ENCODE results near the gene TNRC6B.

DNA sequence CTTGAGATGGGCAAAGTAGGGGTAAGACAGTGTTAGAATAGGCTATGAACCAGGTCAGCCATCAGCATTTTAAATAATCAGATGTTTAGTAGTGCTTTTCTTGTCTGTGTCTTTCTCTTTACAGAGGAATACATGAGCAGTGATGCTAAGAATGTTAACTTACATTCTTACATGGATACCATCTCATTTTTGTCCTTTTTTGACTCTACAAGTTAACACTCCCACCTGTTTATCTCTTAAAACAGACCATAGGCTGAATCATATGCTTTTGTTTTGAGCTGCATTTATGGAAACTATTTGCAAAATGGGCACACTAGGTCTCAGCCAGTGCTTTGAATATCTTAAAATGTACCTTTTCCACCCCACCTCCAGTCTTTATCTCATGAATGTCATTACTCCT lies 143.0 kb downstream of the TNRC6B start:
- TF ChIP-seq, protein P1, sequence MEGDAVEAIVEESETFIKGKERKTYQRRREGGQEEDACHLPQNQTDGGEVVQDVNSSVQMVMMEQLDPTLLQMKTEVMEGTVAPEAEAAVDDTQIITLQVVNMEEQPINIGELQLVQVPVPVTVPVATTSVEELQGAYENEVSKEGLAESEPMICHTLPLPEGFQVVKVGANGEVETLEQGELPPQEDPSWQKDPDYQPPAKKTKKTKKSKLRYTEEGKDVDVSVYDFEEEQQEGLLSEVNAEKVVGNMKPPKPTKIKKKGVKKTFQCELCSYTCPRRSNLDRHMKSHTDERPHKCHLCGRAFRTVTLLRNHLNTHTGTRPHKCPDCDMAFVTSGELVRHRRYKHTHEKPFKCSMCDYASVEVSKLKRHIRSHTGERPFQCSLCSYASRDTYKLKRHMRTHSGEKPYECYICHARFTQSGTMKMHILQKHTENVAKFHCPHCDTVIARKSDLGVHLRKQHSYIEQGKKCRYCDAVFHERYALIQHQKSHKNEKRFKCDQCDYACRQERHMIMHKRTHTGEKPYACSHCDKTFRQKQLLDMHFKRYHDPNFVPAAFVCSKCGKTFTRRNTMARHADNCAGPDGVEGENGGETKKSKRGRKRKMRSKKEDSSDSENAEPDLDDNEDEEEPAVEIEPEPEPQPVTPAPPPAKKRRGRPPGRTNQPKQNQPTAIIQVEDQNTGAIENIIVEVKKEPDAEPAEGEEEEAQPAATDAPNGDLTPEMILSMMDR (conservative IDR thresholded peaks at IDR 0.05; ENCODE audit: low read depth in 2 of 2) = no peak
- TF ChIP-seq POLR2AphosphoS5 (IDR thresholded peaks at IDR 0.05; ENCODE audit: low read depth) = no peak
- no peak for TF ChIP-seq CREB1 (CRISPR knock-in tag; IDR thresholded peaks at IDR 0.05; ENCODE audit: low read depth)
- TF ChIP-seq ZNF114 (CRISPR knock-in tag; IDR thresholded peaks at IDR 0.05) = no peak
- TF ChIP-seq, protein P2, sequence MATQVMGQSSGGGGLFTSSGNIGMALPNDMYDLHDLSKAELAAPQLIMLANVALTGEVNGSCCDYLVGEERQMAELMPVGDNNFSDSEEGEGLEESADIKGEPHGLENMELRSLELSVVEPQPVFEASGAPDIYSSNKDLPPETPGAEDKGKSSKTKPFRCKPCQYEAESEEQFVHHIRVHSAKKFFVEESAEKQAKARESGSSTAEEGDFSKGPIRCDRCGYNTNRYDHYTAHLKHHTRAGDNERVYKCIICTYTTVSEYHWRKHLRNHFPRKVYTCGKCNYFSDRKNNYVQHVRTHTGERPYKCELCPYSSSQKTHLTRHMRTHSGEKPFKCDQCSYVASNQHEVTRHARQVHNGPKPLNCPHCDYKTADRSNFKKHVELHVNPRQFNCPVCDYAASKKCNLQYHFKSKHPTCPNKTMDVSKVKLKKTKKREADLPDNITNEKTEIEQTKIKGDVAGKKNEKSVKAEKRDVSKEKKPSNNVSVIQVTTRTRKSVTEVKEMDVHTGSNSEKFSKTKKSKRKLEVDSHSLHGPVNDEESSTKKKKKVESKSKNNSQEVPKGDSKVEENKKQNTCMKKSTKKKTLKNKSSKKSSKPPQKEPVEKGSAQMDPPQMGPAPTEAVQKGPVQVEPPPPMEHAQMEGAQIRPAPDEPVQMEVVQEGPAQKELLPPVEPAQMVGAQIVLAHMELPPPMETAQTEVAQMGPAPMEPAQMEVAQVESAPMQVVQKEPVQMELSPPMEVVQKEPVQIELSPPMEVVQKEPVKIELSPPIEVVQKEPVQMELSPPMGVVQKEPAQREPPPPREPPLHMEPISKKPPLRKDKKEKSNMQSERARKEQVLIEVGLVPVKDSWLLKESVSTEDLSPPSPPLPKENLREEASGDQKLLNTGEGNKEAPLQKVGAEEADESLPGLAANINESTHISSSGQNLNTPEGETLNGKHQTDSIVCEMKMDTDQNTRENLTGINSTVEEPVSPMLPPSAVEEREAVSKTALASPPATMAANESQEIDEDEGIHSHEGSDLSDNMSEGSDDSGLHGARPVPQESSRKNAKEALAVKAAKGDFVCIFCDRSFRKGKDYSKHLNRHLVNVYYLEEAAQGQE (IDR thresholded peaks at IDR 0.05; ENCODE audit: unreplicated experiment) = no peak
- TF ChIP-seq EZH2 (IDR thresholded peaks at IDR 0.05; ENCODE audit: low read depth, unreplicated experiment) = no peak
- TF ChIP-seq, protein P3, sequence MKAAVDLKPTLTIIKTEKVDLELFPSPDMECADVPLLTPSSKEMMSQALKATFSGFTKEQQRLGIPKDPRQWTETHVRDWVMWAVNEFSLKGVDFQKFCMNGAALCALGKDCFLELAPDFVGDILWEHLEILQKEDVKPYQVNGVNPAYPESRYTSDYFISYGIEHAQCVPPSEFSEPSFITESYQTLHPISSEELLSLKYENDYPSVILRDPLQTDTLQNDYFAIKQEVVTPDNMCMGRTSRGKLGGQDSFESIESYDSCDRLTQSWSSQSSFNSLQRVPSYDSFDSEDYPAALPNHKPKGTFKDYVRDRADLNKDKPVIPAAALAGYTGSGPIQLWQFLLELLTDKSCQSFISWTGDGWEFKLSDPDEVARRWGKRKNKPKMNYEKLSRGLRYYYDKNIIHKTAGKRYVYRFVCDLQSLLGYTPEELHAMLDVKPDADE (IDR thresholded peaks at IDR 0.05) = no peak
- TF ChIP-seq EZH2phosphoT487 (IDR thresholded peaks at IDR 0.05; ENCODE audit: unreplicated experiment) = no peak
- no peak for TF ChIP-seq JUNB (IDR thresholded peaks at IDR 0.05; ENCODE audit: unreplicated experiment)
- TF ChIP-seq NANOG (IDR thresholded peaks at IDR 0.05; ENCODE audit: borderline replicate concordance) = no peak
- no peak for TF ChIP-seq STAT1 (IDR thresholded peaks at IDR 0.05; ENCODE audit: unreplicated experiment)
- TF ChIP-seq ZNF331 (CRISPR knock-in tag; IDR thresholded peaks at IDR 0.05; ENCODE audit: low read depth) = no peak

Measured in GM23338 (cell line).